Measurements from ENCODE around the gene PACS1.

The PACS1 gene

DNA sequence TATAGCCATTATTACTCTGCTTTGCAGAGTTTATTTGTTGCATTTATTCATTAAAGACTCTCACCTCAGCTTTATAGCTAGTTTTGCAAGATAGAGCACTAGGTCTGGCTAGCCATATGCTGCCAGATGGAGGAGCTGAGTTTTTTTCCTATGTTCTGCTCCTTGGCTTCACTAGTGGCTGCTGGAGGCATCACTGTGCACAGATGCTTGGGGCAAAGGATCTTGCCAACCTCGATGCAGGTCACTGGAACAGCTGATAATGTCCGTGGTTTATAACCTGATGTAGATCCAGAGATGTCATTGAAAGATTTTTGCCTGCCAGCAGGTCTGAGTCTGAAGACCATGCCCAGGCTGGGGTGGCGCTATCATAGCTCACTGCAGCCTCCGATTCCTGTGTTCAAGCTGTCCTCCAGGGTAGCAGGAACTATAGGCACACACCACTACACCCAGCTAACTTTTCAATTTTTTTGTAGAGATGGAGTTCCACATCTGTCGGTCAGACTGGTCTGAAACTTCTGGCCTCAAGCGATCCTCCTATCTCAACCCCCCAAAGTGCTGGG is 63.2 kb downstream of the PACS1 start:
- no peak for ATAC-seq (replicated peaks)
- DNase-seq = no peak
- Mint-ChIP-seq H3K27ac (no peak overlapping the region), H3K9me3 (no peaks in the 10 kb centered on the region), H3K36me3 (ENCODE audit: insufficient read depth) (peaks cover 7% of the 10 kb centered on the region), H3K4me3 (no peak overlapping the region), H3K4me1 (ENCODE audit: low read depth in 2 of 2) (peaks cover 23 to 38% of the 10 kb centered on the region in 2 donors), H3K27me3 (no peaks in the 10 kb centered on the region)

DNA sequence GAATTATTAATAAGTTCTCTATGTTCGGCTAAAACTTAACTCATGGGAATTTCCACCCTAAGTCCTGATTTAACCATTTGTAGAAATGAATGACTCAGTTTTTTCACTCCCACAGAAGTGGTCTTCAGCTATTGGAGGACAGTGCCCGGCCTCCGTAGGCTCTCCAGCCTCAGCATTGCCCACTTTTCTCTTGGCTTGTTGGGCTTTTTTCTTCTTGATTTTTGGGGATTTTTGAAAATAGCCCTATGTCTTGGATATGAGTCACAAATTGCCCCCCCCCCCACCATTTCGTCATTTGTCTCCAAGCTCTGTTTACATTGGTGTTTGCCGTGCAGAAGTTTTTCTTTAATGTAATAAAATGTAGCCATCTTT is 66.7 kb downstream of the PACS1 start:
- no peak for DNase-seq
- Mint-ChIP-seq H3K9me3 (no peaks in the 10 kb centered on the region), H3K4me3 (no peak overlapping the region), H3K4me1 (ENCODE audit: low read depth in 2 of 2) (peaks cover 20 to 36% of the 10 kb centered on the region in 2 donors), H3K27ac (peak overlapping the region; percentile 26 to 86), H3K27me3 (no peaks in the 10 kb centered on the region), H3K36me3 (ENCODE audit: insufficient read depth) (peaks cover 7% of the 10 kb centered on the region)
- ATAC-seq (replicated peaks) = no peak

DNA sequence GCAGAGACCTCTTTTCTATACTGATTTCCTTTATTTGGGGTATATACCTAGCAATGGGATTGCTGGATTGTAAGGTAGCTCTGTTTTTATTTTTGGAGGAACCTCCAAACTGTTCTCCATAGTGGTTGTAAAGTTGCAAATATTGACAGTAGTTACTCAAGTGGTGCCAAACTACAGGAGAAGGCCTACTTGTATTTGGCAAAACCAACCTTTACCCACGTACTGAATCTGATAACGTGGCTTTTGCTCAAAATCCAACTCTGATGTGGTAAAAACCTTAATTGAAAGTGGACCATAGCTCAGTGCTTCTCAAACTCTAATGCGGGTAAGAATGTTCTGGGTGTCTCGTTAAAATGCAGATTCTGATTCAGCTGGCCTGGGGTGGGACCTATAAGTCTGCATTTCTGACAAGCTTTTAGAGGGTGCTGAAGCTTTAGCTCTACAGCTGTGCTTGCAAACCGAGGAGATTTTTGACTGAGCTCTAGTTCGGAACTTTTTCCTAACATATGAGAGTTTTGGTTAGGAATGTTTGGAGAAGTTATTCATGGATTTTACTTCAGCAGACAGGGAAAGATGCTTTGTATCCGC is 69.8 kb downstream of the PACS1 start:
- Mint-ChIP-seq H3K27me3 (no peaks in the 10 kb centered on the region), H3K9me3 (no peaks in the 10 kb centered on the region), H3K27ac (peak overlapping the region in 1 of 2 donors; percentile 76), H3K36me3 (ENCODE audit: insufficient read depth) (no peaks in the 10 kb centered on the region), H3K4me3 (no peak overlapping the region), H3K4me1 (ENCODE audit: low read depth in 2 of 2) (peaks cover 7 to 31% of the 10 kb centered on the region in 2 donors)
- ATAC-seq (replicated peaks) = no peak
- DNase-seq = no peak

DNA sequence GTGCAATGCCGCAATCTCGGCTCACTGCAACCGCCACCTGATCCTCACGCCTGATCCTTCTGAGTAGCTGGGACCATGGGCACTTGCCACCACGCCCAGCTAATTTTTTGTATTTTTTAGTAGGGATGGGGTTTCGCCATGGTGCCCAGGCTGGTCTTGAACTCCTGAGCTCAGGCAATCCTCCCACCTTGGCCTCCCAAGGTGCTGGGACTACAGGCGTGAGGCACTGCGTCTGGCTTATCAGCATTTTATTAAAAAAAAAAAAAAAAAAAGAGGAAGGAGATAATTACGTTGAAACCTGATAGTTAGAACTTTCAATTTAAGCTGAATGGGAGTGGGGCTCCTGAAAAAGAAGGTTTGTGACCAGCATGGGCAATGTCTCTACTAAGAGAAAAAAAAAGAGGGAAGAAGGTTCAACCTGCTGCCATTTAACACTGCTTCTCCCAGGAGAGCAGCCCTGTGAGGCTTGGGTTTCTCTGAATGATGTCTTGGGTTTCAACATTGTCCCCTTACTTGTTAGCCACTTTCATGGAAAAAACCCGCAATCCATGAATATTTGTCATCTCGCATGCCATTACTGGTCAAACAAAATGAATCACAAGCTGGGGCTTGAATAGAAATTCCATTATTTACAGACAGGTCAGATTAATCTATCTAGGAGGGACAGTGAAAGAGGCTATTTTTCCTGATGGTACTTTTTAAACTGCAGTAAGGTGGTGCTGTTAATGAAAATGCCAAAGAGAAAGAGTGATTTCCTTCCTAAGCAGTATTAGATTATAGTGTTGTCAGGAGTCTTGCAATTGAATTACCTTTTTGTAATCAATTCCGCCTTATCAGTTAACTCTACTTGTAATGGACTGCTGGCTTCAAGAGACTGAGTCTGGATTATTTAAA is 72.5 kb downstream of the PACS1 start:
- Mint-ChIP-seq H3K4me1 (ENCODE audit: low read depth in 2 of 2) (peaks cover 9 to 45% of the 10 kb centered on the region in 2 donors), H3K27ac (no peak overlapping the region), H3K27me3 (no peaks in the 10 kb centered on the region), H3K36me3 (ENCODE audit: insufficient read depth) (no peaks in the 10 kb centered on the region), H3K9me3 (no peaks in the 10 kb centered on the region), H3K4me3 (no peak overlapping the region)
- DNase-seq = no peak
- no peak for ATAC-seq (replicated peaks)

DNA sequence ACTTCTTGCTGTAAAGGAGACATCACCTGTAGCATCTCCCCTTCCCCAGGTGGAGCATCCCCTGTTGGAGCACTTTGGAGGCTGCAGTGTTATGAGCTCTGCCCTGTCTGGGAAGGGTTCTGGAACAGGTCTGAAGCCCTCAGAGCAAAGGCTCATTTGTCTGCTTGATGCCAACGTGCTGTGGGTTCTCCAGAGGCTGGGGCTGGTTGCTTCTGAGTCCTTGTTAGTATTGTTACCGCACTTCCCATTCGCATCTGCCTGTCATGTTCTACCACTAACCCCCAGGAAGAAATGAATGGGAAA is 73.1 kb downstream of the PACS1 start:
- no peaks in the 10 kb centered on the region for H3K9me3 Mint-ChIP-seq
- H3K27me3 Mint-ChIP-seq = no peaks in the 10 kb centered on the region
- ATAC-seq (replicated peaks) (no peak), DNase-seq (no peak)
- H3K27ac Mint-ChIP-seq = no peak overlapping the region
- H3K4me3 Mint-ChIP-seq = no peak overlapping the region
- peaks cover 9 to 47% of the 10 kb centered on the region in 2 donors for H3K4me1 Mint-ChIP-seq (ENCODE audit: low read depth in 2 of 2)
- H3K36me3 Mint-ChIP-seq (ENCODE audit: insufficient read depth) = no peaks in the 10 kb centered on the region

DNA sequence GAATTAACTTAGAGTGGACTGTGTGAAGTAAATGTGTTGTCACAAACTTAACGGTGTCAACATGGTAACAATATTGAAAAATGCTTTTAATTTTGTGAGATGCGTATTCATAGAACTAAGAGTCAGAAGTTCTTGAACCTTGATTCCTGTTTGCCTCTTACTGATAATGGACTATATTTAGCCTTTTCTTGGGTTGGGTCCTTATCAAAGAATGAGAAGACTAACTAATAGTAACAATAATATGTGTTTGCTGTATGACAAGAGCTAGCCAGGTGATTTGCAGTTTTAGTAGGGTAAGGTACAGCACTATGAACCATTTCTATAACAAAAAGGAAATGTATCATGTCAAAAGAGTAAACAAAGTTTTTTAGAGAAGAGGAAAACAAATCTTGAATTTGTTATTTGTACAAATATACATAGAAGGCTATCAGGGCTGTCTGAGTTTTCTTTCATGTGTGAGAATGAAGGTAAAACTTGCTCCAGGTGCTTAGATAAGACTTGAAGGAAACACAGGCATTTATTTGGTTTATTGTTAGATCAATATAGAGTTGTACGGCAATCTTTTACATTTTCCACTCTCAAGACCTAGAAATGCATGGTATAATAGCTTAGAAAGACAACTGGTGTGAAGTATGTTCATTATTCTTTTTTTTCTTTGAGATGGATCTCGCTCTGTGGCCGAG is 74.1 kb downstream of the PACS1 start:
- H3K27me3 Mint-ChIP-seq = no peaks in the 10 kb centered on the region
- H3K4me3 Mint-ChIP-seq = no peak overlapping the region
- peak overlapping the region in 1 of 2 donors; percentile 30 for H3K27ac Mint-ChIP-seq
- DNase-seq (no peak), ATAC-seq (replicated peaks) (no peak)
- no peaks in the 10 kb centered on the region for H3K9me3 Mint-ChIP-seq
- H3K36me3 Mint-ChIP-seq (ENCODE audit: insufficient read depth) = no peaks in the 10 kb centered on the region
- peaks cover 9 to 49% of the 10 kb centered on the region in 2 donors for H3K4me1 Mint-ChIP-seq (ENCODE audit: low read depth in 2 of 2)

DNA sequence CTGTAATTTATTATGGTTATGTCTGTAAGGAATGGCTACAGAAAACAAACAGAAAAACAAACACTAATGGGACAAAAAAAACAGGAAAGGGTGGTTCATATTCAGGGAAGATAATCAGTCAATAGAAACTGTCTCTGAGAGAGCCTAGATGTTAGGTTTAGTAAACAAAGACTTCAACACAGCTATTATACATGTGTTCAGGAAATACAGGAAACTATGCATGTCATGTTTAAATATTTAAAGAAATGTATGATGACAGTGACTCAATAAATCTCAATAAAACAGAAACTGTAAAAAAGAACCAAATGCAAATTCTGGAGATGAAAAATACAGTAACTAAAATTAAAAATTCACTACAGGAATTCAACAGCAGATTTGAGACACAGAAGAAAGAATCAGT is 76.0 kb downstream of the PACS1 start:
- no peaks in the 10 kb centered on the region for H3K9me3 Mint-ChIP-seq
- ATAC-seq (replicated peaks) (no peak), DNase-seq (no peak)
- no peaks in the 10 kb centered on the region for H3K27me3 Mint-ChIP-seq
- peak overlapping the region in 1 of 2 donors; percentile 69 for H3K27ac Mint-ChIP-seq
- no peaks in the 10 kb centered on the region for H3K36me3 Mint-ChIP-seq (ENCODE audit: insufficient read depth)
- peaks cover 6 to 51% of the 10 kb centered on the region in 2 donors for H3K4me1 Mint-ChIP-seq (ENCODE audit: low read depth in 2 of 2)
- H3K4me3 Mint-ChIP-seq = no peak overlapping the region

DNA sequence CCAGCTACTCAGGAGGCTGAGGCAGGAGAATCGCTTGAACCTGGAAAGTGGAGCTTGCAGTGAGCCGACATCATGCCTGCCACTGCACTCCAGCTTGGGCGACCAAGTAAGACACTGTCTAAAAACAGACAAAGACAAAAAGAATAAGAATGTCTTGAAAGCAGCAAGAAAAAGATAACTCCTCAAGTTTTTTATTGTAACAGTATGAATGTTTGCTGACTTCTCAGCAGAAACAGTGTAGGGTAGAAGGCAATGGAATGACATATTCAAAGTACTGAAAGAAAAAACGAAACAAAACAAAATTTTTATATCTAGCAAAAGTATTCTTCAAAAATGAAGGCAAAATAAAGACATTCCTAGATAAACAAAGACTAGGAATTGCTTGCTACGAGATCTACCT is 76.9 kb downstream of the PACS1 start:
- H3K27ac Mint-ChIP-seq = peak overlapping the region in 1 of 2 donors; percentile 69
- H3K4me3 Mint-ChIP-seq = no peak overlapping the region
- H3K27me3 Mint-ChIP-seq = no peaks in the 10 kb centered on the region
- H3K4me1 Mint-ChIP-seq (ENCODE audit: low read depth in 2 of 2) = peaks cover 6 to 56% of the 10 kb centered on the region in 2 donors
- ATAC-seq (replicated peaks) (no peak), DNase-seq (no peak)
- no peaks in the 10 kb centered on the region for H3K9me3 Mint-ChIP-seq
- H3K36me3 Mint-ChIP-seq (ENCODE audit: insufficient read depth) = no peaks in the 10 kb centered on the region

DNA sequence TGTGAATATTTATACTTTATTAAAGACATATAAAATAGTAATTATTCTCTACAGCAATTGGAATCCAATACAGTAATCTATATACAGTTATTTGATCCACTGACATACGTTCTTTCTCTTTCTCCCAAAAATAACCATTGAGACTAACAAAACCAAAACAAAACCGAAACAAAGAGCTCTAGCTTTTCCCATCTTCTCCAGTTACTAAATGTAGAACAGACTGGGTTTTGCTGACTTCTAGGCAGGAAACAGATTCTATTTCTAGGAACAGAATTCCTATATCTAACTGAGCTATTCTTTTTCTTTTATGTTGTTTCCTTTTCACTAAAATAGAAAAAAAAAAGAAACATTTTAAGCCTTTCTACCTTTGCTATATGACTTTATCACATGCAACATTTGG is 80.1 kb downstream of the PACS1 start:
- no peak for DNase-seq
- Mint-ChIP-seq H3K4me1 (ENCODE audit: low read depth in 2 of 2) (peaks cover 9 to 43% of the 10 kb centered on the region in 2 donors), H3K9me3 (no peaks in the 10 kb centered on the region), H3K27ac (no peak overlapping the region), H3K4me3 (no peak overlapping the region), H3K27me3 (no peaks in the 10 kb centered on the region), H3K36me3 (ENCODE audit: insufficient read depth) (no peaks in the 10 kb centered on the region)
- ATAC-seq (replicated peaks) = no peak

DNA sequence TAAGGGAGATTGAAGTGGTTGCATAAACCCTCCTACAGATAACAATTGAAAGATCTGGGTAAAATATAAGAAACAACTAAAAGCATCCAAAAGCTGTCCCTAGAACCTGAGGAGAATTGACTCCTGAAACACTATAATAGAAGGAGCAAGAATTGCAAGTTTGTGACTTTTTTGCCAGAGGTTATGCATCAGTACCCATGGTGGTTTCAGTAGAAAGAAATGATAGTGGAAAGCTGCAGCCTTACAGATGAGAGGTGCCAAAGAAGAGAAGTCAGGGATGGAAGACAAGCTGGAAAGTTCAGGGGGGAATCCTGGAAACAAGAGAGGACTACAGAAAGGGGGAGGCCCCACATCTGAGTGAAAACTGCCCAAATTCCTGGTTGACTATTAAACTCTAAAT is 80.7 kb downstream of the PACS1 start:
- Mint-ChIP-seq H3K4me1 (ENCODE audit: low read depth in 2 of 2) (peaks cover 7 to 41% of the 10 kb centered on the region in 2 donors), H3K36me3 (ENCODE audit: insufficient read depth) (no peaks in the 10 kb centered on the region), H3K9me3 (no peaks in the 10 kb centered on the region), H3K27ac (peak overlapping the region in 1 of 2 donors; percentile 39), H3K4me3 (no peak overlapping the region), H3K27me3 (no peaks in the 10 kb centered on the region)
- DNase-seq (no peak), ATAC-seq (replicated peaks) (no peak)

DNA sequence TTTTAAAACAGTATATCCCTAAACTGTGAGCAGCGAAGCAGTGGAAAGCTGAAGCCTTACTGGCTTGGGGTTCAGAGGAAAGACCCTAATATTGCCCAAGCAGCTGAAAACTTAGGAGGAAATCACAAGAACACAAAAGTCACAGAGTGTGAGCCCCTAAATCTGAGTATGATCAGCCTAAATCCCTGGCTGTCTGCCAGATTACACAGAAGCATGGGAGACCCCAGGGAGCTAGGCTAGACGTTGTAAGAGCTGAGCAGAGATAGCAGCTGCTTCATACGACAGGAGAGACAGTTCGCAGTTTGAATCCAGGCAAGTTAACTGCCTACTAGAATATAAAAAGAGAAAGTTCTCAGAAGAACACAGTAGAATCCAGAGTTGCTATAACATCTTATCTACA is 81.2 kb downstream of the PACS1 start:
- H3K9me3 Mint-ChIP-seq = no peaks in the 10 kb centered on the region
- H3K27me3 Mint-ChIP-seq = no peaks in the 10 kb centered on the region
- H3K4me1 Mint-ChIP-seq (ENCODE audit: low read depth in 2 of 2) = peaks cover 6 to 39% of the 10 kb centered on the region in 2 donors
- DNase-seq (no peak), ATAC-seq (replicated peaks) (no peak)
- no peaks in the 10 kb centered on the region for H3K36me3 Mint-ChIP-seq (ENCODE audit: insufficient read depth)
- H3K27ac Mint-ChIP-seq = peak overlapping the region in 1 of 2 donors; percentile 39
- H3K4me3 Mint-ChIP-seq = no peak overlapping the region

DNA sequence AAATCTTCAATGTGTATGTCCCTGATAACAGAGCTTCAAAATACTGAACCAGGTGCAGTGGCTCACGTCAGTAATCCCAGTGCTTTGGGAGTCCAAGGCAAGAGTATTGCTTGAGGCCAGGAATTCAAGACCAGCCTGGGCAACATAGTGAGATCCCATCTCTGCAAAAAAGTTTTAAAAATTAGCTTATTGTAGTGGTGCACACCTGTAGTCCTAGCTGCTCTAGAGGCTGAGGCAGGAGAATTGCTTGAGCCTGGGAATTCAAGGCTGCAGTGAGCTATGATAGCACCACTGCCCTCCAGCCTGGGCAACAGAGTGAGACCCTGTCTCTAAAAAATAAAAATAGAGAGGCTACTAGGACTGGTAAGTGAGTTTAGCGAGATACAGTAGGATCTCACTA is 84.0 kb downstream of the PACS1 start:
- Mint-ChIP-seq H3K4me3 (no peak overlapping the region), H3K27me3 (no peaks in the 10 kb centered on the region), H3K27ac (no peak overlapping the region), H3K36me3 (ENCODE audit: insufficient read depth) (no peaks in the 10 kb centered on the region), H3K4me1 (ENCODE audit: low read depth in 2 of 2) (peaks cover 10 to 49% of the 10 kb centered on the region in 2 donors), H3K9me3 (no peaks in the 10 kb centered on the region)
- ATAC-seq (replicated peaks) (no peak), DNase-seq (no peak)

DNA sequence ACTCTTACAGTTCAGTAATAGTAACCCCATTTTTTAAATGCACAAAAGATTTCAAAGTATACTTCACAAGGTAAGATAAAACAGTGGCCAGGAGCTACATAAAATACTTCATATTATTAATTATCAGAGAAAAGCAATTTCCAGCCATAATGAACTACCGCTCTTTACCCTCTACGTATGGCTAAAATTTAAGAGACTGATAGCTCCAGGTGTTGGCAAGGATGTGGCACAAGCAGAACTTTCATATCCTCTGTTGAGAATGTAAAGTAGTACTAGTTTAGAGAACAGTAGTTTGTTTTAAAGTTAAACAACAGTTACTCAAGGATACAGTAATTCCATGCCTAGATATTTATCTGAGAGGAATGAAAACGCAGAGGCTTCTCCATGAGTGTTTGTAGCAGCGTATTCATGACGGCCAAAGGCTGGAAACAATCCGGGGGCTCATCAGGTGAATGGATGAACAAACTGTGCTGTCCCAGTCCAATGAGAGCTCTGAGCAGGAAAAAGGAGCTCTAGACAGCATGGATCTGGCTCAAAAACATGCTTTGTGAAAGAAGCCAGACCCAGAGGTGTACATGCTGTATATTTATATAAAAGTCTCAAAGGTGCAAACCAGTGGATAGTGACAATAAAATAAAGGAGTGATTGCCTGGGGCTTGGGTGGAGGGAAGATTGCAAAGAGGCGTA is 85.5 kb downstream of the PACS1 start:
- Mint-ChIP-seq H3K36me3 (ENCODE audit: insufficient read depth) (no peaks in the 10 kb centered on the region), H3K27ac (no peak overlapping the region)

More for the DNA sequence above, 85.5 kb downstream of the PACS1 start:
- peaks cover 12 to 49% of the 10 kb centered on the region in 2 donors for H3K4me1 Mint-ChIP-seq (ENCODE audit: low read depth in 2 of 2)
- no peaks in the 10 kb centered on the region for H3K9me3 Mint-ChIP-seq
- no peak overlapping the region for H3K4me3 Mint-ChIP-seq
- no peak for ATAC-seq (replicated peaks)
- no peak for DNase-seq
- H3K27me3 Mint-ChIP-seq = no peaks in the 10 kb centered on the region

Data from effector memory CD8-positive, alpha-beta T cell (primary cell).